ENCODE measurements around the gene LURAP1L.

- TF ChIP-seq TAF1 (IDR thresholded peaks at IDR 0.05; ENCODE audit: low read depth, low read length) (no peak), POLR2A (IDR thresholded peaks at IDR 0.05; ENCODE audit: low read depth, low read length) (no peak), POLR2AphosphoS5 (IDR thresholded peaks at IDR 0.05; ENCODE audit: low read depth, low read length) (no peak), POU2F2 (IDR thresholded peaks at IDR 0.05; ENCODE audit: low read depth, low read length) (no peak)
These were observed 76.7 kb downstream of the LURAP1L start for GRCh38 chr9:12851341-12852090.

Data from GM12891 (cell line).